HL-60 (cell line): ENCODE results near the gene MEIS1.

ENCODE experiments used
- DNase-seq, 2 experiments: peaks; one replicate each; pipeline ENCODE4 v3.0.0-alpha.2; 2010 to 2020; ENCODE audit warnings: low read depth in 1 of 2, low spot score in 1 of 2
- H3K27ac ChIP-seq: fragments of 250-450 bp; sonication (Bioruptor Pico); replicated peaks from 2 replicates; pipeline ENCODE4 v1.5.1; 2020; ENCODE audit warnings: mild to moderate bottlenecking, moderate library complexity
- H3K27me3 ChIP-seq: fragments of 250-450 bp; sonication (Bioruptor Pico); 2 replicates; pipeline ENCODE4 v1.5.1; 2021; ENCODE audit warnings: mild to moderate bottlenecking, moderate library complexity; ENCODE audit not compliant: insufficient read depth, poor library complexity, severe bottlenecking
- H3K4me3 ChIP-seq: replicated peaks from 2 replicates; pipeline ENCODE4 v1.5.1; 2011; ENCODE audit warnings: mild to moderate bottlenecking, control low read depth, low read length; ENCODE audit not compliant: insufficient read depth
- GABPA ChIP-seq: IDR thresholded peaks from 2 replicates; pipeline ENCODE4 v1.6.1; 2012; ENCODE audit warnings: low read depth
- POLR2AphosphoS5 ChIP-seq: IDR thresholded peaks from 2 replicates; pipeline ENCODE4 v1.6.1; 2012; ENCODE audit warnings: low read depth
- SPI1 ChIP-seq: IDR thresholded peaks from 2 replicates; pipeline ENCODE4 v1.6.1; 2012; ENCODE audit warnings: low read depth, mild to moderate bottlenecking, borderline replicate concordance
- TF ChIP-seq, protein P1 (sequence below): IDR thresholded peaks from one replicate; pipeline ENCODE4 v1.5.1; 2011; ENCODE audit warnings: low read length, control low read depth, inconsistent platforms; ENCODE audit not compliant: insufficient read depth
- TF ChIP-seq, protein P2 (sequence below): IDR thresholded peaks from 2 replicates; pipeline ENCODE4 v1.6.1; 2012; ENCODE audit warnings: low read depth; ENCODE audit not compliant: insufficient replicate concordance

The MEIS1 gene

DNA sequence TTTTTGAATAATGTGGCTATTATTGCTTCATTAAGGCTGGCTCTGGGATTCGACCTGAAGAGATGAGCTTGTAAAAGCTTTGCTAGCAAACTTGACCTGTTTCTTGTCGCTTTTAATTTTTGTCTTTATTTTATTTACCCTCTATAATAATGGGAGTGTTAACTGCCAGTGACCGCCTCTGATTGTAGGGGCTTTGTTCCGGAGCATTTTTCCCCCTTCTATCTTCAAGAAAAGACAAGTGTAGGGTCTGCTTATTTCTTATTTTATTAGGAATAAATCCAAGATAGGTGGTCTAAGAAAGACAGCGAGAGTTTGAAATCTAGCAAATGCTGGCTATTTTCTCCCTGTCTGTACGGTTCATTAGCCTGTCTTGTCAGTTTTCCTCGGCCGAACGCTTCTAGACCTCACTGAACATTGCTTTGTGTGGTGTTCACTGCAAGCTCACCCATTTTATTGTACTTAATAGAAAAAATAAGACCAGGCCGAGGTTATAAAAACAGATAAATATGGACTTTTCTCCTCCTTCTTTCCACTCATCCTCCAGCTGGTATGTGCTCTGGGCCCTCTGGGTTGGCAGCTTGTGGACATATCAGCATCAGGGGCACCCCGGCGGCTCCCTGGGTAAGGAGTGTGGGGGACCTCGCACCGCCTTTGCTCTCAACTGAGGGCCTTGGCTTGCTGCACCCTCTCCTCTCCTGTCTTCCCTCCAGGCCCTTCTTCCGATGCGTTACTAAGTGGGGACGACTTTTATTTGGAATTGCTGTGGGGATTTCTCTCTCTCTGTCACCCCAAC, 8.5 kb downstream of the MEIS1 start:
- Histone ChIP-seq H3K4me3 (no peak overlapping the region), H3K27me3 (peaks cover 63% of the 10 kb centered on the region), H3K27ac (no peak overlapping the region)
- TF ChIP-seq, protein P1, sequence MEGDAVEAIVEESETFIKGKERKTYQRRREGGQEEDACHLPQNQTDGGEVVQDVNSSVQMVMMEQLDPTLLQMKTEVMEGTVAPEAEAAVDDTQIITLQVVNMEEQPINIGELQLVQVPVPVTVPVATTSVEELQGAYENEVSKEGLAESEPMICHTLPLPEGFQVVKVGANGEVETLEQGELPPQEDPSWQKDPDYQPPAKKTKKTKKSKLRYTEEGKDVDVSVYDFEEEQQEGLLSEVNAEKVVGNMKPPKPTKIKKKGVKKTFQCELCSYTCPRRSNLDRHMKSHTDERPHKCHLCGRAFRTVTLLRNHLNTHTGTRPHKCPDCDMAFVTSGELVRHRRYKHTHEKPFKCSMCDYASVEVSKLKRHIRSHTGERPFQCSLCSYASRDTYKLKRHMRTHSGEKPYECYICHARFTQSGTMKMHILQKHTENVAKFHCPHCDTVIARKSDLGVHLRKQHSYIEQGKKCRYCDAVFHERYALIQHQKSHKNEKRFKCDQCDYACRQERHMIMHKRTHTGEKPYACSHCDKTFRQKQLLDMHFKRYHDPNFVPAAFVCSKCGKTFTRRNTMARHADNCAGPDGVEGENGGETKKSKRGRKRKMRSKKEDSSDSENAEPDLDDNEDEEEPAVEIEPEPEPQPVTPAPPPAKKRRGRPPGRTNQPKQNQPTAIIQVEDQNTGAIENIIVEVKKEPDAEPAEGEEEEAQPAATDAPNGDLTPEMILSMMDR: no peak
- TF ChIP-seq SPI1: no peak
- TF ChIP-seq POLR2AphosphoS5: no peak
- TF ChIP-seq GABPA: no peak
- TF ChIP-seq, protein P2, sequence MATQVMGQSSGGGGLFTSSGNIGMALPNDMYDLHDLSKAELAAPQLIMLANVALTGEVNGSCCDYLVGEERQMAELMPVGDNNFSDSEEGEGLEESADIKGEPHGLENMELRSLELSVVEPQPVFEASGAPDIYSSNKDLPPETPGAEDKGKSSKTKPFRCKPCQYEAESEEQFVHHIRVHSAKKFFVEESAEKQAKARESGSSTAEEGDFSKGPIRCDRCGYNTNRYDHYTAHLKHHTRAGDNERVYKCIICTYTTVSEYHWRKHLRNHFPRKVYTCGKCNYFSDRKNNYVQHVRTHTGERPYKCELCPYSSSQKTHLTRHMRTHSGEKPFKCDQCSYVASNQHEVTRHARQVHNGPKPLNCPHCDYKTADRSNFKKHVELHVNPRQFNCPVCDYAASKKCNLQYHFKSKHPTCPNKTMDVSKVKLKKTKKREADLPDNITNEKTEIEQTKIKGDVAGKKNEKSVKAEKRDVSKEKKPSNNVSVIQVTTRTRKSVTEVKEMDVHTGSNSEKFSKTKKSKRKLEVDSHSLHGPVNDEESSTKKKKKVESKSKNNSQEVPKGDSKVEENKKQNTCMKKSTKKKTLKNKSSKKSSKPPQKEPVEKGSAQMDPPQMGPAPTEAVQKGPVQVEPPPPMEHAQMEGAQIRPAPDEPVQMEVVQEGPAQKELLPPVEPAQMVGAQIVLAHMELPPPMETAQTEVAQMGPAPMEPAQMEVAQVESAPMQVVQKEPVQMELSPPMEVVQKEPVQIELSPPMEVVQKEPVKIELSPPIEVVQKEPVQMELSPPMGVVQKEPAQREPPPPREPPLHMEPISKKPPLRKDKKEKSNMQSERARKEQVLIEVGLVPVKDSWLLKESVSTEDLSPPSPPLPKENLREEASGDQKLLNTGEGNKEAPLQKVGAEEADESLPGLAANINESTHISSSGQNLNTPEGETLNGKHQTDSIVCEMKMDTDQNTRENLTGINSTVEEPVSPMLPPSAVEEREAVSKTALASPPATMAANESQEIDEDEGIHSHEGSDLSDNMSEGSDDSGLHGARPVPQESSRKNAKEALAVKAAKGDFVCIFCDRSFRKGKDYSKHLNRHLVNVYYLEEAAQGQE: no peak
- DNase-seq: no peak

DNA sequence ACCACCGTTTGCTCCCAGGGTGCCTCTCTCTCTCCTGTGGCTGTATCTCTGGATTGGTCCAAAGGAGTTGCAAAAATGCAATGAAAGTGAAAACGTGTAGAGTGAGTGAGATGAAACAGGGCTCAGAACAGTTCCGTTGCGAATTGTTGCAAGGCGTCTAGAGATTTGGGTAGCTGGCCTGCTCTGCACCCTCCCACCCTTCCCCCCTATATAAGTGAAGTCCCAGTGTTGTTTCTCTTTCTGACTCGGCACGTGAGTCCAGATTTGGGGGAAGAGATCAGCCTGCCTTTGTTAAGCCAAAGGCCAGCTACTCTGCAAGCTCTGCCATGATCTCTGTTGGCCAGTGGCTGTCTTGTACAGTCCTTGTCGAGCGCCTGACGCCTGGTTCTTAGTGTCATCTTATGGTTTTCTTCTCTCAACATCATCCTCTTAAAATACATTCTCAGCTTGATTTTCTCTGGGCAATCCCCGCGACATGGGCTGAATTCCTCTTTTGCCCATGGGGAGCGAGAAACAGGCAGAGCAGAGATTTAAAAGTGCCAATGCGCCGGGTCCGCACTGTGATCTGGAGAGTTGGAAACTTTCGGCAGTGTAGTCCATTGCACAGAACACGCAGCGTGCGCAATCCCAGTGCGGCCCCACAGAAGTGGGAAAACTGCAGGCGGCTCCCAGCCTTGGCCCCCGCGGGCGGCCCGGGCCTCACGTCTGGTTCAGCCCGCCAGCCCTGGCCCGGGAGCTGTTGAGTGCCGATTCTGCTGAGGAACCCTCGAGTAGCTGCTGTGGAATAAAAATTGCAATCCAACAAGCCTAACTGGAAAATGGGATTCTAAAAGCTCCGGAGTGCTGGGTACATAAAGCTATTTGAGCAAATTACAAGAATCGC, 9.3 kb downstream of the MEIS1 start:
- no peak for TF ChIP-seq POLR2AphosphoS5
- TF ChIP-seq, protein P2: no peak
- TF ChIP-seq GABPA: no peak
- Histone ChIP-seq H3K27me3 (peaks cover 59% of the 10 kb centered on the region), H3K27ac (no peak overlapping the region), H3K4me3 (no peak overlapping the region)
- DNase-seq: no peak

DNA sequence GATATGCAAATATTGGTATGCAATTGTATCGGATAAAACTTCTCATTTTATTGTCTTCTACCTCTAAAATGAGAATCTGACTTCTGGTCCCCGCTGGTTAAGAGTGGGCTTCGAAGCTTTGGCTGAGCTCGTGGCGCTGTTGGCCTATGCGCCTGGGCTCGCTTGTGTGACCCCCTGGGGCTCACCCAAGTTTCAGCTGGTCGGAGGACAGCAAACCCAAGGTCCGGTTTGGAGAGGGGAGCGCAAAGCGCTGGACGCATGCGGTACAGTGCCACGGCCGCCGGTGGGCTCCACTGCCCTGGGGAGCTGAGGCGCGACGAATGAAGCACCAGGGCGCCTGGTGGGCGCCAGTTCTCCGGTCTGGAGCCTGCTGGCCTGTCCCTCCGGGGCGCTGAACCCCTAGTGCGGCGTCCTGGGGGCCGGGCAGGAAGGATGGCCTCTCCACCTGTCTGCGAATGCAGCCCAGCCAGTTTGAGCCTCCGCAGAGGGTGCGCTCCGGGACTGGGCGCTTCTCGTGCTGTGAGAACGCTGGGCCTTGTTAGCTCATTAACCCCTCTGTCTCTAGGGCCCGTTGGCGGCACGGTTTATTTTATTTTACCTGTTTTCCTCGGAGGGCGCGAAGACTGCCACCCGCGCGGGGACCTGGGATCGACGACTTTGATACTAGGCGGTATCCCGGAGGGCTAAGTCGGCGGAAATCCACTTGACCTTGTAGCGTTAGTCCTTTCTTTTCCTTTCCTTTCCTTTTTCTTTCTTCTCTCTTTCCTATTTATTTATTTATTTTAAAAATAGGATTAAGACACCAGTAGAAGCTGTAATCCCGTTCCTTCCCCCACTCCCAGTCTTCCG, 10.4 kb downstream of the MEIS1 start:
- no peak overlapping the region for H3K27ac ChIP-seq
- H3K27me3 ChIP-seq: peaks cover 52% of the 10 kb centered on the region
- H3K4me3 ChIP-seq: no peak overlapping the region

More for the DNA sequence above, 10.4 kb downstream of the MEIS1 start:
- TF ChIP-seq SPI1 (no peak), POLR2AphosphoS5 (no peak), GABPA (no peak)
- TF ChIP-seq, protein P1: no peak
- TF ChIP-seq, protein P2: no peak
- DNase-seq: no peak
